Suprapubic skin (tissue), 4 donors: ENCODE data around the gene UBR7.

Experiments
- POLR2A ChIP-seq, 2 donors: fragments of 450-650 bp; IDR thresholded peaks; one replicate each; pipeline ENCODE4 v1.6.1; 2017; ENCODE audit warnings: antibody characterized with exemption in 2 of 2, mild to moderate bottlenecking in 2 of 2, moderate library complexity in 2 of 2
- POLR2AphosphoS5 ChIP-seq, 3 donors: sonication (generic); formaldehyde crosslinking; IDR thresholded peaks; one replicate each; pipeline ENCODE4 v1.6.1; 2017; ENCODE audit warnings: antibody characterized with exemption in 3 of 3
- TF ChIP-seq, protein P1 (sequence below), 2 donors: fragments of 200-600 bp in 1 of 2; fragments of 450-650 bp in 1 of 2; sonication (generic) in 1 of 2; IDR thresholded peaks; one replicate each; pipeline ENCODE4 v1.5.1; 2016 to 2019; ENCODE audit warnings: antibody characterized with exemption in 2 of 2, mild to moderate bottlenecking in 1 of 2, moderate library complexity in 1 of 2

DNA sequence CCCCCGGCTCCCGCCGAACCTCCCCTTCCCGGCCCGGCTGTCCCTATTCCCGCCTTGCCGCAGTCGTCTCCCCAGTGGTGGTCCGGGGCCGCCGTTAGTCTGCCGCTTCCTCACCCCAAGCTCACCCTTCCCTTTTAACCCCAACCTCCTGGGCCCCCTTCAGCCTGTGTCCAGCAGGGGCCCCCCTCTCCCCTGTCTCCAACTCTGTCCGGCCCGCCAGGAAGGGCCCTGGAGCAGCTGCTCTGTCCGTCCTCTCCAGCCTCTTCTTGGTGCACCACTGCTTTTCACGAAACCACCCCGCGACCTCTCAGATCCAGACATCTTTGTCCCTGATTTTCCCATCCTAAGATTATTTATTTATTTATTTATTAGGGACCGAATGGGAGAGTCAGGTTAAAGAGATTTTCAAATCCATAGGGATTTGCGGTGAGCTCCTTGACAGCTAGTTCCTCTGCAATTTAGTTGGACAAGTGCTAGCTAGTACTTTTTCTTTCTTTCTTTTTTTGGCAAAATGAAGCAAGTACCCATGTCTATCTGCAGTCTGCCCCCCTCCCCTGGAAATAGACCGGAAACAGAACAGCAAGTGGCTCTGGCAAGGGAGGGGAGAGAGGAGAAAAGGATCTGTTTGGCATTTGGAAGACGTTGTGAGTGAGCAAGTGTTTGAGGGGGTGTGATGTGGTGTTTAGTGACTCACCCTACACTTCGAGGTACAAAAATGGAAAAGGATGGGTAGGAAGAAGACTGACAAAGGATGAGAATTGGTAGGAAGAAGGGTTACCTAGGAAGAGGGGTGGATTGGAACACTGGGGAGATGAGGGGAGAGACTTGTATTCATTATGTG, 632 bp downstream of the UBR7 start:
- TF ChIP-seq, protein P1, sequence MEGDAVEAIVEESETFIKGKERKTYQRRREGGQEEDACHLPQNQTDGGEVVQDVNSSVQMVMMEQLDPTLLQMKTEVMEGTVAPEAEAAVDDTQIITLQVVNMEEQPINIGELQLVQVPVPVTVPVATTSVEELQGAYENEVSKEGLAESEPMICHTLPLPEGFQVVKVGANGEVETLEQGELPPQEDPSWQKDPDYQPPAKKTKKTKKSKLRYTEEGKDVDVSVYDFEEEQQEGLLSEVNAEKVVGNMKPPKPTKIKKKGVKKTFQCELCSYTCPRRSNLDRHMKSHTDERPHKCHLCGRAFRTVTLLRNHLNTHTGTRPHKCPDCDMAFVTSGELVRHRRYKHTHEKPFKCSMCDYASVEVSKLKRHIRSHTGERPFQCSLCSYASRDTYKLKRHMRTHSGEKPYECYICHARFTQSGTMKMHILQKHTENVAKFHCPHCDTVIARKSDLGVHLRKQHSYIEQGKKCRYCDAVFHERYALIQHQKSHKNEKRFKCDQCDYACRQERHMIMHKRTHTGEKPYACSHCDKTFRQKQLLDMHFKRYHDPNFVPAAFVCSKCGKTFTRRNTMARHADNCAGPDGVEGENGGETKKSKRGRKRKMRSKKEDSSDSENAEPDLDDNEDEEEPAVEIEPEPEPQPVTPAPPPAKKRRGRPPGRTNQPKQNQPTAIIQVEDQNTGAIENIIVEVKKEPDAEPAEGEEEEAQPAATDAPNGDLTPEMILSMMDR (IDR thresholded peaks at IDR 0.05): no peak
- TF ChIP-seq POLR2A (IDR thresholded peaks at IDR 0.05) (no peak), POLR2AphosphoS5 (IDR thresholded peaks at IDR 0.05) (no peak)
